Renal cortical epithelial cell (primary cell): ENCODE results near the gene RNF208. TPM values are rescaled to one million over a fixed set of nuclear protein-coding genes. Genes with fewer than 3 reads are reported as not detected.

Experiments used
- DNase-seq: peaks from one replicate; pipeline ENCODE4 v3.0.0-alpha.2; 2011; ENCODE audit warnings: low read depth
- total RNA-seq: library from RNA; depleted of rRNA; stranded (reverse); fragments of >200 nt; gene quantifications from 2 replicates; pipeline ENCODE4 v1.2.3, GENCODE V29; 2014

The RNF208 gene
- total RNA-seq, 1 donor from 2014 or later = 1.2 TPM

GRCh38 chr9:137227853-137228505, 5.9 kb upstream of the RNF208 start:
- no peak for DNase-seq

- peak; percentile 50 for DNase-seq
Measured at GRCh38 chr9:137227054-137227852, 5.2 kb upstream of the RNF208 start, which contains the start of gene RNF224. Gene RNF224 (plus strand): TSS chr9:137227502. CDS start chr9:137228336, 834 bp downstream.

GRCh38 chr9:137226338-137227053, 4.5 kb upstream of the RNF208 start:
- peak; percentile 42 for DNase-seq

GRCh38 chr9:137225699-137226331, 3.8 kb upstream of the RNF208 start:
- no peak for DNase-seq

GRCh38 chr9:137224830-137225694, 3.0 kb upstream of the RNF208 start, which contains the start of gene CYSRT1:
Gene CYSRT1 (plus strand): TSS chr9:137225174. CDS start chr9:137225622, 448 bp downstream.
- DNase-seq = no peak

- peak; percentile 96 for DNase-seq
Measured at GRCh38 chr9:137223078-137223970, 1.3 kb upstream of the RNF208 start.

- DNase-seq = no peak
Measured at GRCh38 chr9:137221506-137222111, 431 bp downstream of the RNF208 start.

GRCh38 chr9:137221095-137221505, 940 bp downstream of the RNF208 start:
- DNase-seq = no peak

GRCh38 chr9:137220317-137221094, 1.5 kb downstream of the RNF208 start:
- no peak for DNase-seq

GRCh38 chr9:137219757-137220316, 2.2 kb downstream of the RNF208 start:
- DNase-seq = no peak

GRCh38 chr9:137218754-137219271, 3.2 kb downstream of the RNF208 start:
- no peak for DNase-seq

- no peak for DNase-seq
Measured at GRCh38 chr9:137218212-137218753, 3.8 kb downstream of the RNF208 start.

- peak; percentile 58 for DNase-seq
Measured at GRCh38 chr9:137217276-137218211, 4.5 kb downstream of the RNF208 start.

GRCh38 chr9:137216188-137216965, 5.7 kb downstream of the RNF208 start:
- DNase-seq = peak; percentile 19

GRCh38 chr9:137215196-137215986, 6.6 kb downstream of the RNF208 start:
- no peak for DNase-seq
